GM18502 (cell line): ENCODE results near the gene PRR36.
"Not testable (repeated sequence)": the region's sequence is repeated elsewhere in the genome, so short reads cannot be mapped to it uniquely, and the experiment has no call there.

Experiments used
- ATAC-seq: cut with Tn5 transposase; IDR thresholded peaks from one replicate; pipeline ENCODE4 v1.9.1; 2021; ENCODE audit warnings: mild to moderate bottlenecking; ENCODE audit not compliant: unreplicated experiment, poor library complexity

PRR36 gene

GRCh38 chr19:7874076-7874896 is at the start of gene PRR36:
TSS of gene PRR36 (minus strand) at chr19:7874390. CDS start at chr19:7873689, 701 bp downstream.
- no peak for ATAC-seq

GRCh38 chr19:7923295-7924191 is 49.4 kb upstream of the PRR36 start:
- no peak for ATAC-seq

- ATAC-seq, result no peak
Observed at GRCh38 chr19:7922836-7923195, 48.6 kb upstream of the PRR36 start.

GRCh38 chr19:7921967-7922835 is 48.0 kb upstream of the PRR36 start:
- no peak for ATAC-seq

GRCh38 chr19:7921302-7921966 is 47.2 kb upstream of the PRR36 start:
- ATAC-seq, result no peak

GRCh38 chr19:7920519-7921301 is 46.5 kb upstream of the PRR36 start:
- peak; percentile 40 for ATAC-seq

- peak; percentile 59 for ATAC-seq
Observed at GRCh38 chr19:7919610-7920518, 45.7 kb upstream of the PRR36 start, which contains the start of gene SNAPC2. TSS of gene SNAPC2 (plus strand) at chr19:7920338. CDS start at chr19:7920367, 29 bp downstream.

GRCh38 chr19:7918615-7919421 is 44.6 kb upstream of the PRR36 start:
- no peak for ATAC-seq

GRCh38 chr19:7918062-7918614 is 43.9 kb upstream of the PRR36 start:
- not testable (repeated sequence) for ATAC-seq

GRCh38 chr19:7917267-7918061 is 43.3 kb upstream of the PRR36 start:
- no peak for ATAC-seq

GRCh38 chr19:7916955-7917266 is 42.7 kb upstream of the PRR36 start:
- ATAC-seq, result no peak

GRCh38 chr19:7916103-7916954 is 42.1 kb upstream of the PRR36 start:
- no peak for ATAC-seq

- ATAC-seq, result no peak
Observed at GRCh38 chr19:7915250-7916102, 41.3 kb upstream of the PRR36 start.

- no peak for ATAC-seq
Observed at GRCh38 chr19:7914598-7915045, 40.4 kb upstream of the PRR36 start, which contains the start of gene TGFBR3L. TSS of gene TGFBR3L (plus strand) at chr19:7914830.
